A549 (cell line): Measurements from ENCODE around the gene SIRT3. TPM values are rescaled to one million over a fixed set of nuclear protein-coding genes. Genes with fewer than 3 reads are reported as not detected.

ENCODE experiments used
- ATAC-seq, 2 experiments: fragments of 200-7000 bp in 1 of 2; fragments of >200 bp in 1 of 2; cut with Nextera tagmentation in 1 of 2; cut with Tn5 transposase in 1 of 2; 3 replicates each; pipeline versions ENCODE4 v1.8.0 to v1.9.1; 2018 to 2020; ENCODE audit warnings: mild to moderate bottlenecking in 1 of 2, moderate library complexity in 1 of 2
- CTCF ChIA-PET: fragments of 300-600 bp; sonication (Branson Sonifier 250); formaldehyde crosslinking; extraction: SDS; loops from one replicate; lab custom pipeline; 2021; ENCODE audit warnings: antibody characterized with exemption, inconsistent platforms; lab: Yijun Ruan, JAX
- POLR2A ChIA-PET: fragments of 350-600 bp; formaldehyde crosslinking; extraction: SDS; loops from one replicate; lab custom pipeline; 2021; ENCODE audit warnings: antibody characterized with exemption, inconsistent platforms; lab: Yijun Ruan, JAX
- DNase-seq, 2 experiments: peaks; one replicate each; pipeline versions ENCODE4 v3.0.0 to v3.0.0-alpha.2; 2011 to 2016; ENCODE audit warnings: low read depth in 1 of 2, low spot score in 1 of 2
- FAIRE-seq: peaks from 2 replicates; lab custom pipeline; 2011; peaks lifted over from hg19 to GRCh38; lab: Jason Lieb, UNC
- H3K27ac ChIP-seq, 2 experiments: fragments of >200 bp; sonication (Bioruptor Twin); formaldehyde crosslinking; 3 replicates each; pipeline ENCODE4 v1.5.1; 2016 to 2017
- H3K4me1 ChIP-seq: fragments of >200 bp; sonication (Bioruptor Twin); formaldehyde crosslinking; 3 replicates; pipeline ENCODE4 v1.6.1; 2016
- H3K4me2 ChIP-seq: fragments of >200 bp; sonication (Bioruptor Twin); formaldehyde crosslinking; 3 replicates; pipeline ENCODE4 v1.6.1; 2016
- H3K4me3 ChIP-seq: fragments of >200 bp; sonication (Bioruptor Twin); formaldehyde crosslinking; 3 replicates; pipeline ENCODE4 v1.5.1; 2016
- H3K9me3 ChIP-seq: fragments of >200 bp; sonication (Bioruptor Twin); formaldehyde crosslinking; 3 replicates; pipeline ENCODE4 v1.6.1; 2016
- BCL3 ChIP-seq: fragments of >200 bp; sonication (Bioruptor Twin); formaldehyde crosslinking; IDR thresholded peaks from 3 replicates; pipeline ENCODE4 v1.6.1; 2016
- CBX8 ChIP-seq: fragments of 200-600 bp; sonication (generic); IDR thresholded peaks from 2 replicates; pipeline ENCODE4 v1.6.1; 2016
- EHF ChIP-seq: fragments of 250-450 bp; sonication (Bioruptor Pico); IDR thresholded peaks from 2 replicates; pipeline ENCODE4 v1.5.0; 2020; ENCODE audit warnings: mild to moderate bottlenecking
- EHMT2 ChIP-seq: fragments of 200-600 bp; sonication (generic); IDR thresholded peaks from 2 replicates; pipeline ENCODE4 v1.6.1; 2016; ENCODE audit warnings: antibody characterized with exemption, low read depth, mild to moderate bottlenecking, moderate library complexity
- ELK1 ChIP-seq: fragments of 150-350 bp; IDR thresholded peaks from 2 replicates; pipeline ENCODE4 v1.6.1; 2014; ENCODE audit warnings: low read depth, mild to moderate bottlenecking, low read length
- ESRRA ChIP-seq: fragments of 150-350 bp; IDR thresholded peaks from 2 replicates; pipeline ENCODE4 v1.6.1; 2014; ENCODE audit warnings: mild to moderate bottlenecking, low read length, borderline replicate concordance
- FOXS1 ChIP-seq: fragments of 250-450 bp; sonication (Bioruptor Pico); IDR thresholded peaks from 2 replicates; pipeline ENCODE4 v1.5.0; 2020; ENCODE audit warnings: mild to moderate bottlenecking, moderate library complexity
- HDAC2 ChIP-seq: fragments of 200-600 bp; sonication (generic); IDR thresholded peaks from 2 replicates; pipeline ENCODE4 v1.6.1; 2016
- HOXA7 ChIP-seq: fragments of 250-450 bp; sonication (Bioruptor Pico); IDR thresholded peaks from 2 replicates; pipeline ENCODE4 v1.5.0; 2020; ENCODE audit warnings: mild to moderate bottlenecking, moderate library complexity
- HOXB13 ChIP-seq: fragments of 250-450 bp; sonication (Bioruptor Pico); IDR thresholded peaks from 2 replicates; pipeline ENCODE4 v1.5.0; 2020; ENCODE audit warnings: low read depth, mild to moderate bottlenecking, moderate library complexity
- HOXB5 ChIP-seq: fragments of 250-450 bp; sonication (Bioruptor Pico); IDR thresholded peaks from 2 replicates; pipeline ENCODE4 v1.5.0; 2020; ENCODE audit warnings: mild to moderate bottlenecking, moderate library complexity
- KDM1A ChIP-seq: fragments of 200-600 bp; sonication (generic); IDR thresholded peaks from 2 replicates; pipeline ENCODE4 v1.6.1; 2016; ENCODE audit warnings: low read depth, mild to moderate bottlenecking
- MAFK ChIP-seq: fragments of 450-650 bp; IDR thresholded peaks from 2 replicates; pipeline ENCODE4 v1.6.1; 2014; ENCODE audit not compliant: partially characterized antibody
- MAX ChIP-seq: IDR thresholded peaks from 2 replicates; pipeline ENCODE4 v1.6.1; 2012
- MAZ ChIP-seq: fragments of 150-350 bp; IDR thresholded peaks from 2 replicates; pipeline ENCODE4 v1.6.1; 2014; ENCODE audit warnings: antibody characterized with exemption, low read depth, low read length, borderline replicate concordance
- MYC ChIP-seq: IDR thresholded peaks from 2 replicates; pipeline ENCODE4 v1.6.1; 2012; ENCODE audit warnings: mild to moderate bottlenecking, inconsistent platforms, low read length, improper control_type of control experiment, borderline replicate concordance
- NFE2L2 ChIP-seq: fragments of 150-350 bp; conservative IDR thresholded peaks from 2 replicates; pipeline ENCODE4 v1.6.1; 2014; ENCODE audit warnings: low read length
- NPAS2 ChIP-seq: fragments of 250-450 bp; sonication (Bioruptor Pico); IDR thresholded peaks from 2 replicates; pipeline ENCODE4 v1.8.0; 2022; ENCODE audit warnings: mild to moderate bottlenecking, moderate library complexity, borderline replicate concordance
- PHF8 ChIP-seq: fragments of 200-600 bp; sonication (generic); IDR thresholded peaks from 2 replicates; pipeline ENCODE4 v1.6.1; 2016; ENCODE audit warnings: low read depth, mild to moderate bottlenecking, antibody characterized with exemption, moderate library complexity, borderline replicate concordance
- RAD21 ChIP-seq, 2 experiments: fragments of >200 bp in 1 of 2; sonication (Bioruptor Twin) in 1 of 2; formaldehyde crosslinking in 1 of 2; IDR thresholded peaks in 1 of 2; conservative IDR thresholded peaks in 1 of 2; 2 replicates in 1 of 2; 3 replicates in 1 of 2; pipeline ENCODE4 v1.6.1; 2012 to 2018; ENCODE audit warnings: inconsistent platforms in 1 of 2
- RARB ChIP-seq: fragments of 250-450 bp; sonication (Bioruptor Pico); IDR thresholded peaks from 2 replicates; pipeline ENCODE4 v1.8.0; 2021; ENCODE audit warnings: mild to moderate bottlenecking, moderate library complexity
- RFX5 ChIP-seq: fragments of 450-650 bp; IDR thresholded peaks from 2 replicates; pipeline ENCODE4 v1.7.1; 2014; ENCODE audit warnings: antibody characterized with exemption, mild to moderate bottlenecking, moderate library complexity
- RNF2 ChIP-seq: fragments of 200-600 bp; sonication (generic); IDR thresholded peaks from 2 replicates; pipeline ENCODE4 v1.6.1; 2016; ENCODE audit warnings: low read depth, mild to moderate bottlenecking, antibody characterized with exemption, moderate library complexity, borderline replicate concordance
- SMC3 ChIP-seq: fragments of >200 bp; sonication (Bioruptor Twin); formaldehyde crosslinking; IDR thresholded peaks from 3 replicates; pipeline ENCODE4 v1.6.1; 2018; ENCODE audit warnings: inconsistent platforms
- TFCP2L1 ChIP-seq: fragments of 250-450 bp; sonication (Bioruptor Pico); IDR thresholded peaks from 2 replicates; pipeline ENCODE4 v1.5.0; 2021; ENCODE audit warnings: mild to moderate bottlenecking
- ZNF302 ChIP-seq: fragments of 250-450 bp; sonication (Bioruptor Pico); IDR thresholded peaks from 2 replicates; pipeline ENCODE4 v1.9.0; 2021; ENCODE audit warnings: inconsistent platforms, mild to moderate bottlenecking, moderate library complexity
- WGBS: methylation state at CpG from one replicate; pipeline ENCODE4 v1.1.6; 2017; ENCODE audit errors: missing lambda C conversion rate; 5-methylcytosine and 5-hydroxymethylcytosine counted together
- polyA plus RNA-seq, 4 experiments: library from polyadenylated mRNA; depleted of rRNA in 3 of 4; stranded (reverse); fragments of >200 nt; fragmentation: RNase III in 1 of 4; extraction: RNeasy Plus Mini Kit Qiagen cat#74134 plus additional on column Dnase treatment in 1 of 4; gene quantifications; 2 replicates in 3 of 4; 3 replicates in 1 of 4; pipeline ENCODE4 v1.2.3, GENCODE V29; 2011 to 2017
- TF ChIP-seq, protein P1 (sequence below): fragments of >200 bp; sonication (Bioruptor Twin); formaldehyde crosslinking; IDR thresholded peaks from 2 replicates; pipeline ENCODE4 v1.6.1; 2016
- TF ChIP-seq, protein P2 (sequence below): fragments of >200 bp; sonication (Bioruptor Twin); formaldehyde crosslinking; IDR thresholded peaks from 3 replicates; pipeline ENCODE4 v1.5.1; 2016
- TF ChIP-seq, protein P3 (sequence below): IDR thresholded peaks from 2 replicates; pipeline ENCODE4 v1.6.1; 2012; ENCODE audit warnings: low read depth, borderline replicate concordance

Gene SIRT3
- polyA plus RNA-seq, 2 of the 4 experiments (the other 2 are of a cell fraction) = 20.3 to 22.3 TPM

DNA sequence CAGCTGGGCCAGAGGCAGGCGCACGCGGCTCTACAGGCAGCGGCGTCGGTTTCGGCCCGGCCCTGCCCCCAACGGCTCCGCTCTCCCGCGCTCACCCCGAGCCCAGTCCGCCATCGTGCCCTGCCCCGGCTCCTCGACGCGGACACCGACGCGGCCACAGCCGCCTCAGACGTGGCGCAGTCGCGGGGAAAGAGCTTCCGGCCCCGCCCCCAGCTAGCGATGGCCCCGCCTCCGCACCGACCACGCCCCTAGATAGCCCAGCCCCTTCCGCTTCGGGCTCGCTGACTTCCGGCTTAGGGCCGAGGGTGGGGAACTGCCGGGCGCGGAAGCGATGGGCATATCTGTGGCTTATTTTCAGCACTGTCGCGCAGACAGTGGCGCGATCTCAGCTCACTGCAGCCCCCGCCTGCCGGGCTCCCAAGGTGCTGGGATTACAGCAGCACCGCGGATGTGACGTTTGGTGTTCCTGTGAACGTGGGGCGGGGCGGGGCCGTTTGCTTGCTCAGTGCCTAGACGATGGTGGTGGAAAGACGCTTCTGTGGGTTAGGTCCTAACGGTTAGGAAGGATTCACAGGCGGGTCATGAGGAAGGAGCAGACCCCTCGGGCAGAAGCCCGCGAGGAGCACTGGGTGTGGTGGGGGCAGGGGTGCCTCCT is 28.8 kb downstream of the SIRT3 start, which contains the start of the genes BET1L and RIC8A (continued):
- TF ChIP-seq CBX8 (no peak), NFE2L2 (no peak), EHF (CRISPR knock-in tag) (no peak), MAFK (peak; percentile 11), HOXB5 (no peak), MAZ (no peak), RAD21 (conservative IDR thresholded peaks at IDR 0.05 in 1 of 2, IDR thresholded peaks at IDR 0.05 in 1 of 2) (no peak), TFCP2L1 (CRISPR knock-in tag) (peak; percentile 68; the same call in 1 of the 2 replicates), HOXA7 (CRISPR knock-in tag) (no peak), RFX5 (0 out of 2 replicates have a peak, but pooled peaks have one; percentile 51), BCL3 (peak; percentile 84; the same call in 2 of the 3 replicates), EHMT2 (no peak), NPAS2 (CRISPR knock-in tag) (no peak)

- CTCF ChIA-PET = interaction anchor here (1.0 kb wide), 2 partner anchors 10 to 156 kb away, joined by 3 read pairs; a partner anchor contains a TSS
- DNase-seq = peak in 1 of 2 experiments; percentile 35
- Histone ChIP-seq H3K27ac (peak overlapping the region; percentile 90 to 94), H3K4me1 (peaks cover 26% of the 10 kb centered on the region), H3K9me3 (no peaks in the 10 kb centered on the region), H3K4me3 (peak overlapping the region; percentile 100), H3K4me2 (peak overlapping the region; percentile 96)
- ATAC-seq = peak in 1 of 2 experiments; percentile 0; a peak in 3 of 6 replicates
- WGBS = 13% methylated on average over 11 of the region's 39 CpGs
- FAIRE-seq = no peak
- POLR2A ChIA-PET = interaction anchor here (0.6 to 1.9 kb wide), 18 partner anchors 9 to 329 kb away, joined by 3 to 21 read pairs (median 4); partner anchors contain the start of genes HRAS, PSMD13, PTDSS2 and RNH1
- TF ChIP-seq ZNF302 (CRISPR knock-in tag) (no peak), RARB (CRISPR knock-in tag) (no peak), RNF2 (no peak), FOXS1 (no peak), MYC (no peak), HDAC2 (no peak), MAZ (no peak), ELK1 (no peak), EHF (CRISPR knock-in tag) (no peak), MAX (no peak), SMC3 (no peak), PHF8 (no peak), HOXB13 (no peak), ESRRA (no peak), KDM1A (no peak)
- TF ChIP-seq, protein P1, sequence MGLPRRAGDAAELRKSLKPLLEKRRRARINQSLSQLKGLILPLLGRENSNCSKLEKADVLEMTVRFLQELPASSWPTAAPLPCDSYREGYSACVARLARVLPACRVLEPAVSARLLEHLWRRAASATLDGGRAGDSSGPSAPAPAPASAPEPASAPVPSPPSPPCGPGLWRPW = no peak
- TF ChIP-seq, protein P2, sequence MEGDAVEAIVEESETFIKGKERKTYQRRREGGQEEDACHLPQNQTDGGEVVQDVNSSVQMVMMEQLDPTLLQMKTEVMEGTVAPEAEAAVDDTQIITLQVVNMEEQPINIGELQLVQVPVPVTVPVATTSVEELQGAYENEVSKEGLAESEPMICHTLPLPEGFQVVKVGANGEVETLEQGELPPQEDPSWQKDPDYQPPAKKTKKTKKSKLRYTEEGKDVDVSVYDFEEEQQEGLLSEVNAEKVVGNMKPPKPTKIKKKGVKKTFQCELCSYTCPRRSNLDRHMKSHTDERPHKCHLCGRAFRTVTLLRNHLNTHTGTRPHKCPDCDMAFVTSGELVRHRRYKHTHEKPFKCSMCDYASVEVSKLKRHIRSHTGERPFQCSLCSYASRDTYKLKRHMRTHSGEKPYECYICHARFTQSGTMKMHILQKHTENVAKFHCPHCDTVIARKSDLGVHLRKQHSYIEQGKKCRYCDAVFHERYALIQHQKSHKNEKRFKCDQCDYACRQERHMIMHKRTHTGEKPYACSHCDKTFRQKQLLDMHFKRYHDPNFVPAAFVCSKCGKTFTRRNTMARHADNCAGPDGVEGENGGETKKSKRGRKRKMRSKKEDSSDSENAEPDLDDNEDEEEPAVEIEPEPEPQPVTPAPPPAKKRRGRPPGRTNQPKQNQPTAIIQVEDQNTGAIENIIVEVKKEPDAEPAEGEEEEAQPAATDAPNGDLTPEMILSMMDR = no peak
- TF ChIP-seq, protein P3, sequence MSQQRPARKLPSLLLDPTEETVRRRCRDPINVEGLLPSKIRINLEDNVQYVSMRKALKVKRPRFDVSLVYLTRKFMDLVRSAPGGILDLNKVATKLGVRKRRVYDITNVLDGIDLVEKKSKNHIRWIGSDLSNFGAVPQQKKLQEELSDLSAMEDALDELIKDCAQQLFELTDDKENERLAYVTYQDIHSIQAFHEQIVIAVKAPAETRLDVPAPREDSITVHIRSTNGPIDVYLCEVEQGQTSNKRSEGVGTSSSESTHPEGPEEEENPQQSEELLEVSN = no peak
Observed at GRCh38 chr11:206526-207207, 29.5 kb downstream of the SIRT3 start.
